IPS DF 6.9 (cell line): ENCODE data around the gene HJURP.

ENCODE experiments used
- DNase-seq: peaks from one replicate; pipeline ENCODE4 v3.0.0-alpha.2; 2013; ENCODE audit warnings: low read depth, low spot score
- H3K27ac ChIP-seq: one replicate; pipeline ENCODE4 v1.5.1; 2013; ENCODE audit warnings: low read length, control low read depth
- H3K27me3 ChIP-seq: 2 replicates; pipeline ENCODE4 v1.6.1; 2013; ENCODE audit warnings: mild to moderate bottlenecking, low read length; ENCODE audit not compliant: control insufficient read depth, insufficient read depth
- H3K36me3 ChIP-seq: 2 replicates; pipeline ENCODE4 v1.6.1; 2013; ENCODE audit warnings: low read length; ENCODE audit not compliant: control insufficient read depth, insufficient read depth
- H3K4me1 ChIP-seq: 2 replicates; pipeline ENCODE4 v1.6.1; 2013; ENCODE audit warnings: low read length; ENCODE audit not compliant: control insufficient read depth, insufficient read depth
- H3K4me3 ChIP-seq: 2 replicates; pipeline ENCODE4 v1.5.1; 2013; ENCODE audit warnings: mild to moderate bottlenecking, low read length
- H3K9me3 ChIP-seq: 2 replicates; pipeline ENCODE4 v1.6.1; 2013; ENCODE audit warnings: low read length, inconsistent platforms; ENCODE audit not compliant: control insufficient read depth, insufficient read depth
- WGBS: extraction: QIAGEN DNeasy Blood & Tissue Kit; methylation state at CpG from one replicate; pipeline ENCODE4 v1.1.7; 2013; ENCODE audit warnings: mixed read lengths, missing lambda C conversion rate; ENCODE audit not compliant: insufficient read length, insufficient coverage; 5-methylcytosine and 5-hydroxymethylcytosine counted together

HJURP gene

DNA sequence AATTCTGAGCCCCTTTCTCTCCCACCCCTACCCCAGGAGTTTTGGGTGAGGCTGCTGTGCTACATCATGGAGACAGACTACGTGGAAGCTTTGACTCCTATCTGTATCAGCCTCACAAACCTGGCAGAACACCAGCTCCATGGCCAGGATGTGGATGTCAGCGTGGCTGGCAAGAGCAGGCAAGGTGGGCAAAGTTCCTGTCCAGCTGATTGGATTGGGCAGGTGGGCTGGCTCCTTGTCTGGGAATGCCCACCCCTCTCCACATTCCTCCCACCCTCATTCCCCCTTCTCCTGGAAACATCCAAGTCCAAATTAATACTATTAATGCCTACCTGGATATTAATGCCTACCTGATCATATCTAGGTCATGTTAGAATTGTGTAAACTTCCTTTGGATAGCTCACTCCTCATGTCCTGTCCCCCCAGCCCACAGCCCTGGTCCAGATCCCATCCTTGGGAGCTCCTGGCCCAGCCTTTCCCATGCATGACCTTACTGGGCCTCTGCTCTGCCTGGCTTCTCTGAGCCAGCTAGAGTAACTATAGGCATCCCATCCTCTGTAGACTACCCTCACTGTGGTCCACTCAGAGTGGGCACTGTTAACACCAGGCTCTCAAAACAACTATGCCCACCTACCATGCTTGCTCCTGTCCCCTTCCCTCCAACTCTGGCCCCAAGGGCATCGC, 52.1 kb downstream of the HJURP start:
- Histone ChIP-seq H3K27me3 (no peaks in the 10 kb centered on the region), H3K4me1 (no peaks in the 10 kb centered on the region), H3K4me3 (no peak overlapping the region), H3K36me3 (no peaks in the 10 kb centered on the region), H3K9me3 (no peaks in the 10 kb centered on the region), H3K27ac (no peak overlapping the region)
- no CpG with 5 or more reads among the region's 3 CpGs for WGBS
- no peak for DNase-seq

DNA sequence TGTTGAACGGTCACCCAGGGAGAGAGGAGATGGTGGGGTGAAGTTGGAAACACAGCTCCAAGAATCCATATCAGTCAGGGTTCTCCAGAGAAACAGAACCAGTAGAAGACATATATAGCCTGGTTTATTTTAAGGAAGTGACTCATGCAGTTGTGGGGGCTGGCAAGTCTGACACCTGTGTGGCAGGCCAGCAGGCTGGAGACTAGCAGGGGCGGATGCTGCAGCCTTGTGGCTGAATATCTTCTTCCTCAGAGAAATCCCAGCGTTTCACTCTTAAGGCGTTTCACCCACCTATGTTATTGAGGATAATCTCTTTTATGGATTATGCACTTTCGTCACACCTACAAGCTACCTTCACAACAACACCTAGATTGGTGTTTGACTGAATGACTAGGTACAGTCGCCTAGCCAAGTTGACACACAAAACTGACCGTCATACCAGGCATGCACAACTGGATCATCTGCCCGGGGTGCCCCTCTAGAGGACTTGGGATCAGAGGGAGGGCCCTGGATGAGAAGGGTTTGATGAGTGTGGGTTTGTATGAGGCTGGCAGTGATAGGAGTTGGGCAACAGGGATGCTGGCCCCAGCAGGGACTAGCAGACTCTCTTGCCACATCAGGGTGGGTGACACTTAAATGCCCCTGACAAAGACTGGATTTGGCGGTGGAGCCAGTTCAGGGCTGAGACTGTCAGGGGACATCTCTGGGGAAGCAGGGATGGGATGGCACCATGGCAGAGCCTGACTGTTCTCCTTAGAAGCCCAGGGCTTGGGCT, 52.8 kb downstream of the HJURP start:
- Histone ChIP-seq H3K27me3 (no peaks in the 10 kb centered on the region), H3K9me3 (no peaks in the 10 kb centered on the region), H3K27ac (no peak overlapping the region), H3K4me1 (no peaks in the 10 kb centered on the region), H3K4me3 (no peak overlapping the region), H3K36me3 (no peaks in the 10 kb centered on the region)
- DNase-seq: no peak
- WGBS: no CpG with 5 or more reads among the region's 9 CpGs

DNA sequence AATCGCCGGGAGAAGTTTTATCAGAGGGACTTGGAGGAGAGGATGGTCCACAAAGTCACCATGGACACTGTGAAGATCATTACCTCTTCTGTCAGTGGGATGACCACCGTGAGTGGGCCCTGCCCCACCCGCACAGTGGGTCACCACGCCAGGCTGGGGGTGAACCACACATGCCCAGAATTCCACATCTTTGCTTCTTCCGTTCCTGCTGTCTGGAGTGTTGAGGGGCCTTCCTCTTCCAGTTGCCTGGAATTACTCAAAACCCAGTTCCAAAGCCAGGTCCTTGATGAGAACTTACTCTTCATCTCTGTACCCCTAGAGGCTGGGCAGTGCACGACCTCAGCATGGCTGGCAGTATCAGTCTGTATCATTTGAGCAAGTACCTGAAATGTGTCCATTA, 54.1 kb downstream of the HJURP start:
- no peaks in the 10 kb centered on the region for H3K4me1 ChIP-seq
- no peaks in the 10 kb centered on the region for H3K27me3 ChIP-seq
- WGBS: no CpG with 5 or more reads among the region's 7 CpGs

DNA sequence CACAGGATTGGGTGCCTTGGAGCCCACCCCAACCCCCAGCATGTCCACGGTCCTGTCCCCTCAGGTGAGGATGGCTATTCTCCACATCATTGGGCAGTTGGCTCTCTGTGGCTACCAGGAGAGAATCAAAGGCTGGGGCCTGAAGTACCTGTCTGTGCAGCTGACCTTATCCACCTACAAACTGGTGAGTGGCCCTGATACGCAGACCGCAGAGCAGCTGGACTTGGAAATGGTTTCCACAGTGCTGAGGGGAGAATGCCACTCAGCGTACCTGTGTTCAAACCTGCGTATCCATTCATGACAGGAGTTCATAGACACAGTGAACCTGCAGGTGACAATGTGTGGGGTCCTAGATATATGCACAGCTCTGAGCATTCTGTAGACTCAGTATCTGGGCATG, 54.6 kb downstream of the HJURP start:
- H3K9me3 ChIP-seq: no peaks in the 10 kb centered on the region
- no peaks in the 10 kb centered on the region for H3K4me1 ChIP-seq
- no CpG with 5 or more reads among the region's 5 CpGs for WGBS
- DNase-seq: no peak
- no peaks in the 10 kb centered on the region for H3K27me3 ChIP-seq
- no peak overlapping the region for H3K4me3 ChIP-seq
- H3K36me3 ChIP-seq: no peaks in the 10 kb centered on the region
- no peak overlapping the region for H3K27ac ChIP-seq

More for the DNA sequence above, 54.1 kb downstream of the HJURP start:
- Histone ChIP-seq H3K4me3 (no peak overlapping the region), H3K9me3 (no peaks in the 10 kb centered on the region), H3K36me3 (no peaks in the 10 kb centered on the region), H3K27ac (no peak overlapping the region)
- DNase-seq: no peak

DNA sequence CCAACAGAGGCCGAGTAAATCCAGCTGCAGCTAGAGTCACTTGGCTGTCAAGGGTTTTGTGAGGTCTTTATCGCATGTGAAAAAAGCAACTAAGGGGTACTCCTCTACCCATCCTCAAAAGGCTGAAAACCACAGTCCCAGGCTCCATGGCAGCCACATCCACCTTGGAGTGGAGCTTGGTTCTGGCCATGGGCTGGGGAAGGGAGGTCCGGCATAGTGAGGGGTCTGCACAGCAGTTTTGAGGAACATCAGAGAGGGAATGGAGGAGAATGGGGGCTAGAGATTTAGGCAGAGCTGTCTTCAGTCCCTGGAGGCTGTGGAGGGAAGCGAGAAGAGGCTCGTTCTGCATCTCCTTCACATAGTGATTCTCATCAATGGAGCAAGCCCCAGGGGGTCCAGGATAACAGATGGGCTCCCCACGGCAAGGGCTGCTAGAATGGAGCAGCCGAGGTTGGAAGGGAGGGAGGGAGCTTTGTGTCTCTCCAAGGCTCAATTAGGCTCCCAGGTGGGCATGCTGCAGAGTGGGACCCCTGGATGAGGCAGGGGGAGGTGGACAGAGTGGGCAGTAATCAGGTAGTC, 55.2 kb downstream of the HJURP start:
- Histone ChIP-seq H3K27me3 (no peaks in the 10 kb centered on the region), H3K27ac (no peak overlapping the region), H3K9me3 (no peaks in the 10 kb centered on the region), H3K4me1 (no peaks in the 10 kb centered on the region), H3K36me3 (no peaks in the 10 kb centered on the region), H3K4me3 (no peak overlapping the region)
- no CpG with 5 or more reads among the region's 7 CpGs for WGBS
- DNase-seq: no peak

DNA sequence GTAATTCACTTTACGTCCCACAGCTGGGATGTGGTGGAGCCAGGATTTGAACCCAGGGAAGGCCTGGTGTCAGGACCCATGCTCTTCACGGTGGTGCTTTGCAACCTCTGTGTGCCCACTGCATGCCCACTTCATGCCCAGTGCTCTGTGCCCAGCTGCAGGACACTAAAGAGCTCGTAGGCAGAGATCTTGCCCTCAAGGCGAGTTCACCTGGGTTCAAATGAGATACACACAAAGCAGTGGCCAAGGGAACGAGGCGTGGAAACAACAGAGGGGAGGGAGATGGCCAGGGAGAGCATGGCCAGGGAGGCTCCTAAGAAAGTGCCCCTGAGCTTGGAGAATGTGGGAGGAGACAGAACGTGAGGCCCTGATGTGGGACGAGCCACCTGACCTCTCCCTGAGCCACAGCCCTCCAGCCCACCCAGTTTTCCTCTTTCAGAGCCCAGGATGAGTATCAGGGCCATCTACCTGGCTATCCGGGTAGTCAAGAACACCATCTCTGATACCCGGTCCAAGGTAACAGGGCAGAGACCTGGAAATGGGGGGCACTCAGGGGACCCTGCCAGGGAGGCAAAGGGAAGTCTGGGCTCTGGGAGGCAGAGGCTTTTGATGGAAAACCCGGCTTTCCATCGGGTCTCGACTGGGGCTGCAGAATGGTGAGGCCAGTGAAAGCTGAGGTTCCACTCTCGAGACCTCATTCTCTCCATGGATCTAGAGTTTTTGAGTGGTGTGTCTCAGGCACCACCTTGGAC, 55.8 kb downstream of the HJURP start:
- H3K4me1 ChIP-seq: no peaks in the 10 kb centered on the region
- 0 out of 2 replicates have a peak, but pooled peaks cover 1% of the 10 kb centered on the region for H3K36me3 ChIP-seq
- H3K4me3 ChIP-seq: no peak overlapping the region
- no peak for DNase-seq
- no peaks in the 10 kb centered on the region for H3K9me3 ChIP-seq
- H3K27ac ChIP-seq: no peak overlapping the region
- H3K27me3 ChIP-seq: no peaks in the 10 kb centered on the region
- no CpG with 5 or more reads among the region's 14 CpGs for WGBS

DNA sequence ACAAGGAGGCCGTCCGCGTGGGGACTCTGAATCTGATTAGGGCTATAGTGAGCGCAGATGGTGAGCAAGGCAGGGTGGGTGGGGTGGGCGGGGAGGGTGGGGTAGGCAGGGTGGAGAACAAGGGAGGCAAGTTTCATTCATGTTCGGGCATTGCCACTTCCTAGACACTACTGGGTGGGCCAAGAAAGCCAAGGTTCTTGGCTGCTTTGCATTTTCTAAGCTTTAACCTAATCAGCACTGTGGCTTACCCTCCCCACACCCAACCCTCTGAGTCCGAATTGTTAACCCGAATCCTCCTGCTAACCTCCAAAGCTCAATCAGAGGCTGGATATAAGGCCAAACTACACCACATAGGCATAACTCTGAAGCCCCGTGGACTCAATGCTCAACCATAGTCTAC, 58.1 kb downstream of the HJURP start:
- Histone ChIP-seq H3K27ac (no peak overlapping the region), H3K36me3 (0 out of 2 replicates have a peak, but pooled peaks cover 3% of the 10 kb centered on the region), H3K4me3 (no peak overlapping the region), H3K27me3 (no peaks in the 10 kb centered on the region), H3K4me1 (no peaks in the 10 kb centered on the region), H3K9me3 (no peaks in the 10 kb centered on the region)
- no CpG with 5 or more reads among the region's 9 CpGs for WGBS
- no peak for DNase-seq

DNA sequence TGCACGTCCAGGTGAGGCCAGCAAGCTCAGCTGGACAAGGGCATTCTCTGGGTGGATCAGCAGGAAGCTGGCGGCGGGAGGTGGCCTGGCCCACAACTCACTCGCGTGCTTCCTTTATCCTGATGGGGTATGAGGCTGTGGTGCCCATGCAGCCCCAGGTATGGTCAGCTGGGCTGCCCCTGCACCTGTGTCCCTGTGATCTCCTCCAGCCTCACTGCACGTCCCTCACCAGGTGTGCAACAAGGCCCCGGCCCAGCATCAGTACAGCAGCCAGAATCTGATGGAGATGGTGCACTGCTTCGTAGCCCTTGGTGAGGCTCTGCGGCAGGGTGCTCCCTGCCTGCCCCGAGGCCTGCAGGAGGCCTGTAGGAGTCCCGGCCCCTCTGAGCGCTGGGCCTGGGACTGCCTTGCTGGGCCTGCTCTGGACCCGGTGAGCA, 58.6 kb downstream of the HJURP start:
- whole genome bisulfite sequencing: no CpG with 5 or more reads among the region's 13 CpGs
- Histone ChIP-seq H3K27ac (no peak overlapping the region), H3K36me3 (0 out of 2 replicates have a peak, but pooled peaks cover 3% of the 10 kb centered on the region), H3K9me3 (no peaks in the 10 kb centered on the region), H3K4me3 (no peak overlapping the region), H3K27me3 (no peaks in the 10 kb centered on the region), H3K4me1 (no peaks in the 10 kb centered on the region)
- no peak for DNase-seq

DNA sequence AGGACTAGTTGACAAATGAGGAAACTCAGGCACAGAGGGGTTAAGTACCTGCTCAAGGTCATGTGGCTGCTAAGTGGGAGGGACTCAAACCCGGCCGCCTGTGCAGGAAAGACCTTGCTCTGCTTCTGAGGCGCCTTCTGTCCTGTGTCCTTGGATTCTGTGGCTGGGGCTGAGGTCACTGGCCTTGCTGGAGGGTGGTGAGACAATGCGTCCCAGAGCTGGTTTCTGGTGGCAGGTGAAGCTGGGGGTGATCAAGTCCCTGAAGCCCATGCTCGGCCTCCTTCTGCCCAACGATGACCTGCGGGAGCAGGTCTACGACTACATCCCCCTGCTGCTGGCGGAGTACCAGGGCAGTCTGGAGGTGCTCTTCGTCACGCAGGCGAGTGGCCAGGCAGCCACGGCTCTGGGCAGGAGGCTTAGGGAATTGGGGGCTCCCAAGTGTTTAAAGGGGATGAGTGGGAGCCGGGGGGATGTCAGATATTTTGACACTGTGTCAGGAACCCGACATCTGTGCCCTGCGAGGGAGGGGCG, 60.1 kb downstream of the HJURP start:
- no CpG with 5 or more reads among the region's 17 CpGs for WGBS
- Histone ChIP-seq H3K4me1 (no peaks in the 10 kb centered on the region), H3K27me3 (no peaks in the 10 kb centered on the region), H3K4me3 (no peak overlapping the region), H3K27ac (no peak overlapping the region), H3K9me3 (no peaks in the 10 kb centered on the region), H3K36me3 (0 out of 2 replicates have a peak, but pooled peaks cover 3% of the 10 kb centered on the region)
- DNase-seq: no peak
